IMR-90 (cell line): ENCODE data around the gene APLN.

ENCODE experiments used
- BHLHE40 ChIP-seq: fragments of 150-350 bp; IDR thresholded peaks from 2 replicates; pipeline ENCODE4 v1.6.1; 2016; ENCODE audit warnings: mild to moderate bottlenecking, low read depth, low read length
- MXI1 ChIP-seq: IDR thresholded peaks from 2 replicates; pipeline ENCODE4 v1.6.1; 2012; ENCODE audit warnings: low read depth, mild to moderate bottlenecking, low read length, moderate library complexity, borderline replicate concordance
- POLR2A ChIP-seq: IDR thresholded peaks from 2 replicates; pipeline ENCODE4 v1.6.1; 2012; ENCODE audit warnings: mild to moderate bottlenecking, low read depth, low read length
- RAD21 ChIP-seq: IDR thresholded peaks from 2 replicates; pipeline ENCODE4 v1.6.1; 2012; ENCODE audit warnings: low read length, improper control_type of control experiment
- RFX5 ChIP-seq: IDR thresholded peaks from 2 replicates; pipeline ENCODE4 v1.8.0; 2012; ENCODE audit warnings: low read depth, mild to moderate bottlenecking, low read length, moderate library complexity
- TF ChIP-seq, protein P1 (sequence below): fragments of 150-350 bp; IDR thresholded peaks from 2 replicates; pipeline ENCODE4 v1.6.1; 2017; ENCODE audit warnings: mild to moderate bottlenecking, antibody characterized with exemption, low read length, low read depth
- TF ChIP-seq, protein P2 (sequence below): conservative IDR thresholded peaks from 2 replicates; pipeline ENCODE4 v1.5.1; 2012; ENCODE audit warnings: mild to moderate bottlenecking, low read depth, low read length, improper control_type of control experiment

DNA sequence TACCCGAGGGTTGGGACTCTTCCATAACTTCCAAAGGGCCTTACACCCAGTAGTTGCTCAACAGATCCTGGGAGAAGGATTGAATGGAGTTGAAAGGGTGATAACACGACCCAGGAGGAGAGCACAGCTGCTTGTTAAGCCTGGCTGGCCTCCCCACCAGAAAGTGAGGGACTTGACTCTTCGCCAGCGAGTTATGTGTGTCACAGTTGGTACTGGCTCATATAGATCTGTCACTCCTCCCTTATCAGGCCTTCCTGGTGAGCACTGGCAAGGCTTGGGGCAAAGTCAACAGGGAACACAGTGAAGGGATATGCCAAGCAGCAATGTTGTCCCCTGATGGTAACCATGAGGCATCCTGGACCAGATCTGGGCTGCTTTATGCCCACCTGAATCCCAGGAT lies 35.8 kb downstream of the APLN start:
- no peak for TF ChIP-seq RAD21
- no peak for TF ChIP-seq POLR2A
- TF ChIP-seq, protein P1, sequence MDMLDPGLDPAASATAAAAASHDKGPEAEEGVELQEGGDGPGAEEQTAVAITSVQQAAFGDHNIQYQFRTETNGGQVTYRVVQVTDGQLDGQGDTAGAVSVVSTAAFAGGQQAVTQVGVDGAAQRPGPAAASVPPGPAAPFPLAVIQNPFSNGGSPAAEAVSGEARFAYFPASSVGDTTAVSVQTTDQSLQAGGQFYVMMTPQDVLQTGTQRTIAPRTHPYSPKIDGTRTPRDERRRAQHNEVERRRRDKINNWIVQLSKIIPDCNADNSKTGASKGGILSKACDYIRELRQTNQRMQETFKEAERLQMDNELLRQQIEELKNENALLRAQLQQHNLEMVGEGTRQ: no peak
- TF ChIP-seq, protein P2, sequence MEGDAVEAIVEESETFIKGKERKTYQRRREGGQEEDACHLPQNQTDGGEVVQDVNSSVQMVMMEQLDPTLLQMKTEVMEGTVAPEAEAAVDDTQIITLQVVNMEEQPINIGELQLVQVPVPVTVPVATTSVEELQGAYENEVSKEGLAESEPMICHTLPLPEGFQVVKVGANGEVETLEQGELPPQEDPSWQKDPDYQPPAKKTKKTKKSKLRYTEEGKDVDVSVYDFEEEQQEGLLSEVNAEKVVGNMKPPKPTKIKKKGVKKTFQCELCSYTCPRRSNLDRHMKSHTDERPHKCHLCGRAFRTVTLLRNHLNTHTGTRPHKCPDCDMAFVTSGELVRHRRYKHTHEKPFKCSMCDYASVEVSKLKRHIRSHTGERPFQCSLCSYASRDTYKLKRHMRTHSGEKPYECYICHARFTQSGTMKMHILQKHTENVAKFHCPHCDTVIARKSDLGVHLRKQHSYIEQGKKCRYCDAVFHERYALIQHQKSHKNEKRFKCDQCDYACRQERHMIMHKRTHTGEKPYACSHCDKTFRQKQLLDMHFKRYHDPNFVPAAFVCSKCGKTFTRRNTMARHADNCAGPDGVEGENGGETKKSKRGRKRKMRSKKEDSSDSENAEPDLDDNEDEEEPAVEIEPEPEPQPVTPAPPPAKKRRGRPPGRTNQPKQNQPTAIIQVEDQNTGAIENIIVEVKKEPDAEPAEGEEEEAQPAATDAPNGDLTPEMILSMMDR: no peak
- no peak for TF ChIP-seq MXI1
- TF ChIP-seq RFX5: no peak
- no peak for TF ChIP-seq BHLHE40
